NCI-H1092 treated with DMSO at 0.1 percent for 48 hours (cell line): ENCODE results near the gene TP63.

ENCODE experiments used
- DNase-seq: peaks from one replicate; lab custom pipeline; 2025; lab: John Stamatoyannopoulos, UW

The TP63 gene

DNA sequence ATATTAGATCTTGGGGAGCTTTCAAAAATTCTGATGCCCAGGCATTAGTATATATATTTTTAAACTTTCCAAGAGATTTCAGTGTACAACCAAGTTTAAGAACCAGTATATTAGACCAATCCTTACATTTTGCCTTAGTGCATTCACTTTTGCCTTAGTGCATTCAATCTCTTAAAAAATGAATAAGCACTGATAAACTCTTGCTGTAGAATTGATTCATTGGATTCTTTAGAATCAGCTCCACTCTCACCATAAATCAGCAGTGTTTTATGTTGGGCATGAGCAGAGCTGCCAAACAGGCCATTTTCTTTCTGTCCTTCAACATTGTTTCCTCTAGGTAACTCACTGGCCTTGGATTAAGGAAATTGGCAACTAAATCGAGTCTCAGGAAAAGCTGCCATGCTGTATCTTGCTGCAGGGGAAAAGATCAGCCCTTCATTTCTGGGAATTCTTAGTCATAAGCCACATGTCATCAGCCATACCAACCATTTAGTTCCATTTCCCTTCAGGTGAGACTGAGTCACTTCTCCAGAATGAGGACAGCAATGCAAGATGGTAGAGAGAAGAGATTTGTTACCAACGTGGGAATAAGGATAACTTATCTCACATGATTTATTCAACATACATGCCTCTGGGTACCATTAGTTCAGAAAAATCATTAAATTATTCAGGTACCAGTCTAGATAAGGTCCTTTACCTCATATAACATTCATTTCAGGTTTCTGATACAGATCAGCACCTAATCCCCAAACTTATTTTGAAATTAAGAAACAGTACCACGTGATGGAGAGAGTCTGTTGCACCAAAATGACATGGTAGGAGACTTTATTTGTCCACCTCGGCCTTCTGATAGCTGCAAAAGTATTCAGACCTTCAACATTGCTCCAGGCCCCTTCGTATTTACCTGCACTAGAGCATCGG is 297.0 kb downstream of the TP63 start:
- DNase-seq, result no peak

- no peak for DNase-seq
Observed at GRCh38 chr3:189936201-189936945, 305.2 kb downstream of the TP63 start.

DNA sequence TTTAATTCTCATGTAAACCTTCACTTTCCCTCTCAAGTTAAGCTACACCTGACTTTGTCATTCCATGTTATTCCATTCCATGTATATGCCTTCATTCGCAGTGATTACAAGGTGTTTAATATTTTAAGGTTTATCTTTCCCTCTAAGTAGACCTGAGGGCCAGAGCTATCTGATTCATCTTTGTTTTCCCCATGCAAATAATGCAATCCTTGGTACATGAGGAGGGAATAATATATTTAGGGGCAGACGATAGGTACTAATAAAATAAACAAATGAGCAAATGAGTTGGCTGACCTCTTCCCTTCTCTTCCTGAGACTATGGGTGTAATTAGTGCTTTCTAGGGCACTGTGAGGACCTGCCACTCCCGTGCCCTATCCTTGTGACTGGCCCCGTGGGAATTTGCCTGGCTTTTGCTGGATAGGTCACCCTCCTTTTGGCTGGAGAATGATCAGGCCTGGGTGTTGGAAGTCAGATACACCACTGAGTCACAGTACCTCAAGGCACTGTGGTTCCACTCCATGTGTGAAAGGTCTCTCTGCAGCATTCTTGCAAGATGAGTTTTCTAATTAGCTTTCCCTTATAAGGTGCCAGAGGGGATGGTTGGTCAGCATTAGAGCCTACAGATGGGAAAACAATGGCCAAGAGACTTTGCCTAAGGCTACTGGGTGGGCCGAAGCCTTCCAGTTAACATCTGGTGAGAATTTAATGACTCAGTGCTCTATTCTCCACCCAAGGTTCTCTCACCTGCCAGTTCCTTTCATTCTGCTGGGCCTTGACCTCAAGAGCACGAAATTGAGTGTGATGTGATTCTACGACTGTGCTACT is 306.3 kb downstream of the TP63 start:
- DNase-seq, result no peak

GRCh38 chr3:189941125-189941524 is 309.9 kb downstream of the TP63 start:
- DNase-seq, result no peak

- peak; percentile 61 for DNase-seq
Observed at GRCh38 chr3:189941679-189942078, 310.5 kb downstream of the TP63 start.

GRCh38 chr3:189942948-189943347 is 311.8 kb downstream of the TP63 start:
- no peak for DNase-seq

GRCh38 chr3:189944285-189945145 is 313.3 kb downstream of the TP63 start:
- no peak for DNase-seq

- no peak for DNase-seq
Observed at GRCh38 chr3:189945935-189946709, 314.9 kb downstream of the TP63 start.
